Mammary epithelial cell (primary cell): ENCODE results near the gene CERKL.

Experiments used
- CTCF ChIP-seq, 2 donors: IDR thresholded peaks in 1 of 2; conservative IDR thresholded peaks in 1 of 2; 2 replicates each; pipeline ENCODE4 v1.5.1; 2011 to 2012; ENCODE audit warnings: inconsistent platforms in 2 of 2, low read length in 2 of 2, mild to moderate bottlenecking in 2 of 2, control low read depth in 1 of 2, low read depth in 1 of 2; ENCODE audit not compliant: insufficient read depth in 1 of 2; ENCODE audit errors: extremely low read depth in 1 of 2
- EZH2 ChIP-seq: IDR thresholded peaks from 2 replicates; pipeline ENCODE4 v1.6.1; 2012; ENCODE audit warnings: low read length, inconsistent platforms, borderline replicate concordance

DNA sequence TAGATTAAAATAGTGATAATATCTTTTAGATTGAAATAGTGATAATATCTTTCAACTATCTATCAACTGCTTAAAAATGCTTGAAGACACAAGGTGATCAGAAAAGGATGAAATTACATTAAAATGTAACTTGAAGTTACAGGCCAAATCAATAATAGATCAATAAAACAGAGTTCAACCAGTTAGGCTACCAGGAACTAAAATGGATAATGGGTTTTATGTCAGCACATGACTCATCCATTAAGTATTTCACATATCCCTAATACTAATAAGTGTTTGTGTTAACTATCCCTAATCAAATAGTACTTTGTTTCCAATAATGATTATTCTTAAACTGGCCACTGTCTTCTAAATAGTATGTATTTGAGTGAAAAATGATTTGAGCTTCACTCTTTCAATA is 33.7 kb downstream of the CERKL start:
- TF ChIP-seq EZH2: no peak
- TF ChIP-seq CTCF (conservative IDR thresholded peaks at IDR 0.05 in 1 of 2, IDR thresholded peaks at IDR 0.05 in 1 of 2; ENCODE audit: extremely low read depth in 1 of 2, insufficient read depth in 1 of 2, low read depth in 1 of 2, low read length in 2 of 2): no peak
